ENCODE measurements around the gene EN1.

Gene EN1

DNA sequence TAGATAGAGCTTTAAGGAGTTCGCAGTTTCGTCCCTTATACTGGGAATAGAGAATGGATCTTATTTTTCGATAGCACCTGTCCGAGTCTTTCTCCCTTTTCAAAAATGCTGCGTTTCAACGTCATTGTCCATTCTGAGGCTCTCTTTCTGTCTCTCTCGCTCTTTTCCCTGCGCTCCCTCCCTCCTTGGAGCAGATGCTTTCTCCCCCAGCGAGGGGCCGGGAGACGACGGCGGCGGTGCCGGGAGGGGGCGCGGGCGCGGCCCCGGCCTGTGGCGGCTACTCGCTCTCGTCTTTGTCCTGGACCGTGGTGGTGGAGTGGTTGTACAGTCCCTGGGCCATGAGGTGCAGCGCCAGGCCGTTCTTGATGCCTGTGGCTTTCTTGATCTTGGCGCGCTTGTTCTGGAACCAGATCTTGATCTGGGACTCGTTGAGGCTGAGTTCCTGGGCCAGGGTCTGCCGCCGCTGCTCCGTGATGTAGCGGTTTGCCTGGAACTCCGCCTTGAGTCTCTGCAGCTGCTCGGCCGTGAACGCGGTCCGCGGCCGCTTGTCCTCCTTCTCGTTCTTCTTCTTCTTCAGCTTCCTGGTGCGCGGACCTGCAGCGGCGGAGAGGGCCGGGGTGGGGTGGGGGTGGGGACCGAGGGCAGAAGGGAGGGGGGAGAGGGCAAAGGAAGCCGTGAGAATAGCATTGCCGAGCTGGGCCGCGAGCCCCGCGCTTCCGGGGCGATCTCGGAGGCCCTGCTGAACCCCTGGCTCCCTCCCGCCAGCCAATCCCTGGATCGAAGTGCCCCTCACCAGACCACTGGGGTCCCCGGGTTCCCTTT, 4.6 kb downstream of the EN1 start:
- DNase-seq (ENCODE audit: low read depth), result no peak

GRCh38 chr2:118841828-118842461, 5.5 kb downstream of the EN1 start:
- DNase-seq (ENCODE audit: low read depth), result no peak

DNA sequence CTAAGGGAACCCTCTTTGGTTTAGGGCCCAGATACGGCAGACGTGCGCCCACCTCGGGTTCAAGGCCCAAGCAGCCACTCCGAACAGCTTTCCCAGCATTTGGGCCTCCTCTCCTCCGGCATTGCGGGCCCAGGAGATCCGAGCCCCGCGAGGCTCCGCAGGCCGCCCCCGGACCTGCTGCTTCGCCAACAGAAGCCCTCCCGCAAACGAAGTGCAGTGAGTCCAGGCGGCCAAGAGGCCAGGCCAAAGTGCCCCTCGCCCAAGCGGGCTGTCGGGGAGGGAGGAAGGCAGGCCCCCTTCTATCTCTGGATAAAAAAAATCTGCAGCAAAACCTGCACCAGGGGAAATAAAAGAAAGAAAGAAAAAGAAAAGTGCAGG, 6.0 kb downstream of the EN1 start:
- DNase-seq (ENCODE audit: low read depth), result no peak

DNA sequence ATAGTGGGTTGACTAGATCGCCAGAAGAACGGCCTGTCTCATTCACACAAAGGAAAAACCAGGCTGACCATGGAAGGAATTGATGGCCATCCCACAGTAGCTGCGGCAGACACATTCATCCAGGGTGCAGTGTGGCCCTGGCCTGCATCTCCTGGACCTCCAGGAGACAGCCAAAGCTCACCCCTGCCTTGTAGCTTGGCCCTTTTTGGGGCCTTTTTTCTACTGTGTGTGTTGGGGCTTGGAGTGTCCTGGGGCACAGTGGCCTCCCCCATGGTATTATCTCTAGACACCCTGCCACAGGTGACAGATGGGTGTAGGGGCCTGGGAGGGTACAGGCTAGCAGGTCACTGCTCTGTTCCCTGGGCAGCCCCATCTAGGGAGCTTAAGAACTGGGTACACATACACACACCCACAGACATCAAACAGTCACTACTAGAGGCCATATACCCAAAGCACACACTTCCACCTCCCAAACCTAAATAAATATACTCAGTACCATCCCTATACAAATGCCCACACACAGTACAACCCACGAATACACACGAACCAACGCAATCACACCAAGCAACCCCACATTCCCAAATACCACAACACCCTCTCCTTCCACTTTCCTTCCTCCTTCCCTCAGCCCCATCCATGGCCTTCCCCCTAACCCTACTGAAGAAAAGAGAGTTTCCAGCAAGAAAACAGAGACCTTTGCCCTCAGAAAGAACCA, 8.6 kb downstream of the EN1 start:
- DNase-seq (ENCODE audit: low read depth), result no peak

- DNase-seq (ENCODE audit: low read depth), result no peak
Observed at GRCh38 chr2:118837621-118838020, 9.8 kb downstream of the EN1 start.

DNA sequence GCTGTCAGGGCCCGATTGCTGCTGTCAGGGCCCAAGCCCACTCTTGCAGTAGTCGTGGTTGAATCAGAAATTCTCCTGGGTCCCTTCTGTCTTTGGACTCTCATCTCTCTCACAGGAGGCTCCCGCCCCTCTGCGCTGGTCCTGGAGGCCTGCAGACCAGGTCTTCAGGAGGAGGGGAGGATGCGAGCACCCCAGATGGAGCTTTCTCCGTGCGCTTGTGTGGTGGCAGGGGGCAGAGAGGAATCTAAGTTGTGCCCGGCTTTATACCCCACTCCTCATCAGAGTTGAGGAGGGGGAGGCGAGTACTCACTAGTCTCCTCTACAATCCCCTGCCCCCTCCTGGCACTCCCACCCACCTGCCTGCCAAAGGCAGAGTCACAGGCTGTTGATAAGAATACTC, 10.4 kb downstream of the EN1 start:
- no peak for DNase-seq (ENCODE audit: low read depth)

DNA sequence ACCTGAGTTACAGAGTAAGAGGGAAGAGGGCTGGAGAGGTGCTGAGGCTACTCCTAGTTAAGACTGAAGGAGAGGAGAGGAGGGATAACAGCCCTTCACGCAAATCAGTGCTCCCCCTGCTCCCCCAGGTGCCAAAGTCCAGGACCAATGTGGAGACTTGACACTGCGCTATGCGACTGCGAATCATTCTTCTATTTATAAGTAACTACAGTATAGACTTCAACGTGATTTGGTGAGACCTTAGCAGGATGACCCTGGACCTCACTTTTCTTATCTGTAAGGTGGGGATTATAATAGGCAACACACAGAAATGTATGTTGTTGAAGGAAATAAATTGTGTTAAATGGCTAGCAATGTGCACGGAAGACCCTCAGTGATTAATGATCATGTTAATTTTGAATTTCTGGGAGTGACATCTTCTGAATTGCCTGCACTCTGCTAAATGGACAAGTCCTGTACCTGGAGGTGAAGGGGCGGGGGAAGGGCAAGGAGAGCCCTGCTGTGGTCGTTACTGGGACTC, 11.0 kb downstream of the EN1 start:
- no peak for DNase-seq (ENCODE audit: low read depth)

GRCh38 chr2:118835746-118836410, 11.6 kb downstream of the EN1 start:
- DNase-seq (ENCODE audit: low read depth), result no peak

GRCh38 chr2:118834901-118835745, 12.3 kb downstream of the EN1 start:
- no peak for DNase-seq (ENCODE audit: low read depth)

- no peak for DNase-seq (ENCODE audit: low read depth)
Observed at GRCh38 chr2:118834440-118834810, 13.0 kb downstream of the EN1 start.

DNA sequence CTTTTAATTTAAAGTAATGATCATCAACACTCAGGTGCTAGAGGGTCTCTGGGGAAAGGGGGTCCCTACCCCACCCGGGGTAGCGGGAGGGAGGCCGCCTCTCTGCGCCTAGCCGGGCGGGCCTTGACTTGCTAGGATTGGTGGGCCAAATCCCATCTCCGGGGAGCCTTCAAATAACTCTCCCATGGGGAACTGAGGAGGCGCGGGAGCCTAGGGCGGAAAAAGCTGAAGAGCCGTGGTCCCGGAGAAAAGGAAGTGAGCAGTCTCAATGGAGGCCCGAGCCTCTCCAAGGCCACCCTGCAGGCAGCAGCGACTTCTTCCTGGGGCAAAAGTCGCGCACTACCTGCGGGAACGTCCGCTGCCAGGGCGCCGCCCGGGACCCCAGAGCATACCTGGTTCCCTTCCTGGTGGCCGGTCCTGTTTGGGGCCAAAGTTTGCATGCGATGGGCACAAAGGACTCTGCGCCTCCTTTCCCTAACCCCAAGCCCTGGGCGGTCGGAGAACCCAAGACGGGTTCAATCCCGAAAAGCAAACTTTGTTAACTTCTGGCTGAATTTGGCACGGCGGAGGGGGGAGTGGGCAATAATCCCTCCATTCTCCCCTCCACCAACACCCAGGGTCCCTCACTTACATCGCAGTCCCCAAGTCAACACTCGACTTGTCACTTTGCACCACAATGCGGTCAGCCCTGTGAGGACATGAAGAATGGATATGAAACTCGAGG, 13.6 kb downstream of the EN1 start:
- DNase-seq (ENCODE audit: low read depth), result no peak

- no peak for DNase-seq (ENCODE audit: low read depth)
Observed at GRCh38 chr2:118832791-118833715, 14.4 kb downstream of the EN1 start.

DNA sequence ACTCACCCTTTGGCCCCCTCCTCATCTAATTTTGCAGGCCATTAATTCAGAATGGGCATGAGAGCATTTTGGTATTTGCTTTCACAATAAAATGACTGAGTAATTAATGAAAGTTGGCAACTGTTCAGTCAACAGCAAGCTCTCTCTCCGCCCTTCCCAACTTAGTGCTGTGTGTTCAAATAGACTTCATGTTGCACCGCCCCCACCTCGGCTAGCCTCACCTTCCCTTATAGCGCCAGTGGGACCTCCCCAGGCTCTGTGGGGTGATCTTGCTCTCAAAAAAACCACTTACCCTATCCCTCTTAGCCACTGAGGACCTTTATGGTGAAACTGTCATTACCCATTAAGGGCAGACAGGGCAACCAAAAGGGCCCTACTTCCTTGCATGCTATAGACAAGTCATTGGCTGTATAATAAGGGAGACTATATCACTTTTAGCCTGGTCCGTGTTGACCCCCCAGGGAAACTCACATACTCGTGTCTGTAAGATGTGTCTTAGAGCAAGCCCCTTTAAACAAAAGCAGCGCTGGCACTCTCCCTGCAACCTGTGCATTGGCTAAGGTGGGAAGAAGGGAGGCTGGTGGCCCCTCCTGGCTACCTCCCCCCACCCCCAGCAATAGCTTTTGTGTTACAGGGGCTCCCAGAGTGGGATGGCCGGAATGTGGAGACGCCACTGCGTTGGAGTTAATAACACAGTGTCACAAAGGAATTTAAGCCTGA, 15.2 kb downstream of the EN1 start:
- DNase-seq (ENCODE audit: low read depth), result no peak

GRCh38 chr2:118830881-118831280, 16.6 kb downstream of the EN1 start:
- DNase-seq (ENCODE audit: low read depth), result no peak

DNA sequence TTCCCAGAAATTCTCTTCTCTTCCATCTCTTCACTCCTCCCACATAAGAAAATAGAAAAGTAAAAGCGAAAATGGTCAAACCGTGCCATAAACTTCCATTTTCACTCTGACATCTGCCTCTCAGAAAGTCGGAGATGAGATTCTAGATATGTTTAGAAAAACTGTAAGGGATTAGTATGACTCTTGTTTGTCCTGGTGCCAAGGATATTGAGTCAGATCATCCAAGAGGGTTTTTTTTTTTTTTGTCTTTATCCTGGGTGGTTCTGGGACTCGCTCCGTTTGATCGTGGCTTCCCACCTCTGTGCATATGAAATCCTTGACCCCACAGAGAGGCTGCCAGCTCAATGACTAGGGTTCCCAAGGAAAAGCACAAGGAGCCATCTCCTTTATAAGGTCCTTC, 17.3 kb downstream of the EN1 start:
- DNase-seq (ENCODE audit: low read depth), result no peak

GRCh38 chr2:118826093-118826492, 21.4 kb downstream of the EN1 start:
- DNase-seq (ENCODE audit: low read depth), result no peak

GRCh38 chr2:118823633-118824032, 23.8 kb downstream of the EN1 start:
- no peak for DNase-seq (ENCODE audit: low read depth)

DNA sequence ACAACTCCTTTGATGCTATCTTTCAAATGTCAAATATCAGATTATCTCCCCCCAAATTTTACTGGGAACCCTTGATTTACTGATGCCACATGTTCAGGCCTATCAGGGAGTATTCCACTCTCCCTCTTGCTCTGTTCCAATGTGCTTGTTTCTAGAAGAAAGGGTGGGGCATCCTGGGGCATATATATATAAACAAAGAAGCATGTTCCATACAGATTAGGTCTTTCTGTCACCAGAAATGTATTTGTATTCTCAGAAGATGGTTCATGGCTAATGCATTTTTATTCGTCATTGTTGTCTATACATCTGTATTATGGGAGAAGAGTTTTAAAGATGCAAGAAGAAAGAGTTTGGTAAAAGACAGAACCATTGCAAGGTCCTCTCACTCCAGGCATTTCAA, 24.9 kb downstream of the EN1 start:
- no peak for DNase-seq (ENCODE audit: low read depth)

GRCh38 chr2:118822015-118822414, 25.4 kb downstream of the EN1 start:
- no peak for DNase-seq (ENCODE audit: low read depth)

All from stimulated activated CD8-positive, alpha-beta memory T cell treated with anti-CD3 and anti-CD28 coated beads, Interleukin-7, amount 100 ng/mL, for 24 hours (primary cell).